PFSK-1 (cell line): ENCODE results near the gene GBF1.

Experiments used
- FOXP2 ChIP-seq: optimal IDR thresholded peaks from 2 replicates; pipeline ENCODE3; 2011; ENCODE audit warnings: borderline replicate concordance, control low read depth, inconsistent platforms; ENCODE audit not compliant: insufficient read depth; ENCODE audit errors: extremely low read length, extremely low read depth
- POLR2AphosphoS5 ChIP-seq: IDR thresholded peaks from 2 replicates; pipeline ENCODE4 v1.6.1; 2012; ENCODE audit warnings: low read depth, mild to moderate bottlenecking, control low read depth, low read length, moderate library complexity
- REST ChIP-seq, 2 experiments: IDR thresholded peaks; 2 replicates each; pipeline versions ENCODE4 v1.6.1 to v1.8.0; 2011 to 2012; ENCODE audit warnings: low read depth in 2 of 2, low read length in 2 of 2, control low read depth in 1 of 2, inconsistent platforms in 1 of 2, mild to moderate bottlenecking in 1 of 2, moderate library complexity in 1 of 2; ENCODE audit not compliant: insufficient read depth in 1 of 2
- SIN3A ChIP-seq: IDR thresholded peaks from 2 replicates; pipeline ENCODE4 v1.6.1; 2012; ENCODE audit warnings: mild to moderate bottlenecking, low read length, moderate library complexity, borderline replicate concordance; ENCODE audit not compliant: insufficient read depth

- TF ChIP-seq FOXP2 (no peak), SIN3A (no peak), POLR2AphosphoS5 (no peak), REST (IDR thresholded peaks at IDR 0.05; ENCODE audit: insufficient read depth in 1 of 2, low read depth in 2 of 2, low read length in 2 of 2) (no peak)
Observed at GRCh38 chr10:102267748-102268147, 22.4 kb downstream of the GBF1 start.
